HCT116 (cell line): Measurements from ENCODE around the gene ERBB4.

Experiments used
- CEBPB ChIP-seq: IDR thresholded peaks from 2 replicates; pipeline ENCODE4 v1.6.1; 2012; ENCODE audit warnings: low read depth
- ELF1 ChIP-seq: IDR thresholded peaks from 2 replicates; pipeline ENCODE4 v1.6.1; 2012; ENCODE audit warnings: low read depth, borderline replicate concordance
- EZH2 ChIP-seq: fragments of 200-600 bp; sonication (generic); IDR thresholded peaks from 2 replicates; pipeline ENCODE4 v1.6.1; 2017; ENCODE audit warnings: antibody characterized with exemption, mixed run types
- POLR2A ChIP-seq: IDR thresholded peaks from 2 replicates; pipeline ENCODE4 v1.7.0; 2011; ENCODE audit warnings: borderline replicate concordance; ENCODE audit not compliant: insufficient read depth, insufficient read length; ENCODE audit errors: extremely low read depth
- POLR2AphosphoS5 ChIP-seq: IDR thresholded peaks from 2 replicates; pipeline ENCODE4 v1.6.1; 2011; ENCODE audit warnings: mild to moderate bottlenecking, low read depth, low read length, moderate library complexity
- YY1 ChIP-seq: IDR thresholded peaks from 2 replicates; pipeline ENCODE4 v1.6.1; 2011; ENCODE audit warnings: low read length, low read depth, moderate library complexity, mild to moderate bottlenecking; ENCODE audit not compliant: insufficient replicate concordance; ENCODE audit errors: extremely low read depth
- ZFX ChIP-seq: fragments of 450-650 bp; IDR thresholded peaks from 2 replicates; pipeline ENCODE4 v1.6.1; 2017
- ZNF274 ChIP-seq: fragments of 200-500 bp; sonication (Bioruptor generic); IDR thresholded peaks from 2 replicates; pipeline ENCODE4 v1.6.1; 2014; ENCODE audit warnings: mild to moderate bottlenecking, low read depth, low read length, inconsistent platforms
- TF ChIP-seq, protein P1 (sequence below), 3 experiments: fragments of 200-600 bp in 1 of 3; sonication (generic) in 1 of 3; IDR thresholded peaks in 2 of 3; conservative IDR thresholded peaks in 1 of 3; 2 replicates each; pipeline ENCODE4 v1.5.1; 2012 to 2017; ENCODE audit warnings: low read depth in 2 of 3, low read length in 2 of 3, antibody characterized with exemption in 1 of 3, borderline replicate concordance in 1 of 3, control low read depth in 1 of 3, mild to moderate bottlenecking in 1 of 3, mixed read lengths in 1 of 3, mixed run types in 1 of 3, moderate library complexity in 1 of 3; ENCODE audit not compliant: insufficient read depth in 1 of 3
- TF ChIP-seq, protein P2 (sequence below): IDR thresholded peaks from 2 replicates; pipeline ENCODE4 v1.6.1; 2012
- TF ChIP-seq, protein P3 (sequence below): IDR thresholded peaks from 2 replicates; pipeline ENCODE4 v1.6.1; 2012; ENCODE audit warnings: low read depth
- TF ChIP-seq, protein P4 (sequence below): IDR thresholded peaks from 2 replicates; pipeline ENCODE4 v1.6.1; 2012

DNA sequence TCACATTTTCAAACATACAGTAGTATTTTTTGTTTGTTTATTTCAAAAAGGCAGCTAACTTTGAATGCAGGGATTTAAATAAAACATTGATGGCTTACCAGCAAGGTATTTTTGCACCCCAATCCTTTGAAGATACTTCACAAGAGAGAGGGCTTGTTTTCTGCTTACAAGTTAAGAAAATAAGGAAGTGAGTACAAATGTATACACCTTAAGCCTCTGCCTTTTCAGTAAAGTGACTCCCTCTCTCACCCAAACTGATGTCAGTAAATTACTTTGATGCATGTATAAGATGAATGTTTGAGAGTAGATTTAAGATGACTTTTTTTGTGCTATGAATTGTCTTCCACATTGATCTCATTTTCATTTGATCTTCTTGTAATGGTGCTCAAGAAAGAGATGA is 1162.2 kb downstream of the ERBB4 start:
- no peak for TF ChIP-seq EZH2
- TF ChIP-seq ZNF274 = no peak
- no peak for TF ChIP-seq POLR2AphosphoS5
- TF ChIP-seq POLR2A = no peak
- TF ChIP-seq, protein P1, sequence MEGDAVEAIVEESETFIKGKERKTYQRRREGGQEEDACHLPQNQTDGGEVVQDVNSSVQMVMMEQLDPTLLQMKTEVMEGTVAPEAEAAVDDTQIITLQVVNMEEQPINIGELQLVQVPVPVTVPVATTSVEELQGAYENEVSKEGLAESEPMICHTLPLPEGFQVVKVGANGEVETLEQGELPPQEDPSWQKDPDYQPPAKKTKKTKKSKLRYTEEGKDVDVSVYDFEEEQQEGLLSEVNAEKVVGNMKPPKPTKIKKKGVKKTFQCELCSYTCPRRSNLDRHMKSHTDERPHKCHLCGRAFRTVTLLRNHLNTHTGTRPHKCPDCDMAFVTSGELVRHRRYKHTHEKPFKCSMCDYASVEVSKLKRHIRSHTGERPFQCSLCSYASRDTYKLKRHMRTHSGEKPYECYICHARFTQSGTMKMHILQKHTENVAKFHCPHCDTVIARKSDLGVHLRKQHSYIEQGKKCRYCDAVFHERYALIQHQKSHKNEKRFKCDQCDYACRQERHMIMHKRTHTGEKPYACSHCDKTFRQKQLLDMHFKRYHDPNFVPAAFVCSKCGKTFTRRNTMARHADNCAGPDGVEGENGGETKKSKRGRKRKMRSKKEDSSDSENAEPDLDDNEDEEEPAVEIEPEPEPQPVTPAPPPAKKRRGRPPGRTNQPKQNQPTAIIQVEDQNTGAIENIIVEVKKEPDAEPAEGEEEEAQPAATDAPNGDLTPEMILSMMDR (IDR thresholded peaks at IDR 0.05 in 2 of 3, conservative IDR thresholded peaks at IDR 0.05 in 1 of 3; ENCODE audit: borderline replicate concordance in 1 of 3, insufficient read depth in 1 of 3, low read depth in 2 of 3, low read length in 2 of 3) = no peak
- no peak for TF ChIP-seq ELF1
- TF ChIP-seq, protein P2, sequence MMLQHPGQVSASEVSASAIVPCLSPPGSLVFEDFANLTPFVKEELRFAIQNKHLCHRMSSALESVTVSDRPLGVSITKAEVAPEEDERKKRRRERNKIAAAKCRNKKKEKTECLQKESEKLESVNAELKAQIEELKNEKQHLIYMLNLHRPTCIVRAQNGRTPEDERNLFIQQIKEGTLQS = no peak
- TF ChIP-seq, protein P3, sequence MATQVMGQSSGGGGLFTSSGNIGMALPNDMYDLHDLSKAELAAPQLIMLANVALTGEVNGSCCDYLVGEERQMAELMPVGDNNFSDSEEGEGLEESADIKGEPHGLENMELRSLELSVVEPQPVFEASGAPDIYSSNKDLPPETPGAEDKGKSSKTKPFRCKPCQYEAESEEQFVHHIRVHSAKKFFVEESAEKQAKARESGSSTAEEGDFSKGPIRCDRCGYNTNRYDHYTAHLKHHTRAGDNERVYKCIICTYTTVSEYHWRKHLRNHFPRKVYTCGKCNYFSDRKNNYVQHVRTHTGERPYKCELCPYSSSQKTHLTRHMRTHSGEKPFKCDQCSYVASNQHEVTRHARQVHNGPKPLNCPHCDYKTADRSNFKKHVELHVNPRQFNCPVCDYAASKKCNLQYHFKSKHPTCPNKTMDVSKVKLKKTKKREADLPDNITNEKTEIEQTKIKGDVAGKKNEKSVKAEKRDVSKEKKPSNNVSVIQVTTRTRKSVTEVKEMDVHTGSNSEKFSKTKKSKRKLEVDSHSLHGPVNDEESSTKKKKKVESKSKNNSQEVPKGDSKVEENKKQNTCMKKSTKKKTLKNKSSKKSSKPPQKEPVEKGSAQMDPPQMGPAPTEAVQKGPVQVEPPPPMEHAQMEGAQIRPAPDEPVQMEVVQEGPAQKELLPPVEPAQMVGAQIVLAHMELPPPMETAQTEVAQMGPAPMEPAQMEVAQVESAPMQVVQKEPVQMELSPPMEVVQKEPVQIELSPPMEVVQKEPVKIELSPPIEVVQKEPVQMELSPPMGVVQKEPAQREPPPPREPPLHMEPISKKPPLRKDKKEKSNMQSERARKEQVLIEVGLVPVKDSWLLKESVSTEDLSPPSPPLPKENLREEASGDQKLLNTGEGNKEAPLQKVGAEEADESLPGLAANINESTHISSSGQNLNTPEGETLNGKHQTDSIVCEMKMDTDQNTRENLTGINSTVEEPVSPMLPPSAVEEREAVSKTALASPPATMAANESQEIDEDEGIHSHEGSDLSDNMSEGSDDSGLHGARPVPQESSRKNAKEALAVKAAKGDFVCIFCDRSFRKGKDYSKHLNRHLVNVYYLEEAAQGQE = no peak
- TF ChIP-seq YY1 = no peak
- TF ChIP-seq CEBPB = no peak
- TF ChIP-seq, protein P4, sequence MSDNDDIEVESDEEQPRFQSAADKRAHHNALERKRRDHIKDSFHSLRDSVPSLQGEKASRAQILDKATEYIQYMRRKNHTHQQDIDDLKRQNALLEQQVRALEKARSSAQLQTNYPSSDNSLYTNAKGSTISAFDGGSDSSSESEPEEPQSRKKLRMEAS = no peak
- no peak for TF ChIP-seq ZFX
